Endothelial cell of umbilical vein (primary cell): ENCODE results near the gene DDX56. TPM values are rescaled to one million over a fixed set of nuclear protein-coding genes. Genes with fewer than 3 reads are reported as not detected.

Experiments used
- BruUV-seq: library from RNA; stranded (reverse); fragments of 400-500 nt; replicated peaks from 2 replicates; lab custom pipeline; 2021; lab: Mats Ljungman, UMichigan
- CTCF ChIA-PET: fragments of 300-600, 350-600 bp; sonication (Branson Sonifier 250); formaldehyde crosslinking; loops from one replicate; lab custom pipeline; 2021; ENCODE audit warnings: antibody characterized with exemption, inconsistent platforms; lab: Charles Lee
- POLR2A ChIA-PET: fragments of 300-600, 350-600 bp; sonication (Branson Sonifier 250); formaldehyde crosslinking; loops from one replicate; lab custom pipeline; 2021; ENCODE audit warnings: antibody characterized with exemption, inconsistent platforms; lab: Charles Lee
- DNase-seq: peaks from one replicate; pipeline ENCODE4 v3.0.0-alpha.2; 2011; ENCODE audit warnings: low read depth, low spot score
- FAIRE-seq: peaks from 2 replicates; lab custom pipeline; 2011; peaks lifted over from hg19 to GRCh38; lab: Jason Lieb, UNC
- H2AFZ ChIP-seq: 2 replicates; pipeline ENCODE4 v1.6.0; 2012; ENCODE audit warnings: low read depth, low read length, control low read depth, inconsistent platforms
- H3K27ac ChIP-seq: 2 replicates; pipeline ENCODE4 v1.5.1; 2011; ENCODE audit warnings: low read depth, mild to moderate bottlenecking, control low read depth, low read length, moderate library complexity; ENCODE audit not compliant: insufficient read depth
- H3K27me3 ChIP-seq, 2 experiments: 2 replicates each; pipeline versions ENCODE4 v1.6.0 to v1.6.1; 2011; ENCODE audit warnings: low read length in 2 of 2, mixed read lengths in 1 of 2; ENCODE audit not compliant: control insufficient read depth in 2 of 2, insufficient read depth in 2 of 2
- H3K36me3 ChIP-seq, 2 experiments: 2 replicates in 1 of 2; 3 replicates in 1 of 2; pipeline ENCODE4 v1.5.1; 2011; ENCODE audit warnings: low read length in 2 of 2, mild to moderate bottlenecking in 1 of 2, moderate library complexity in 1 of 2; ENCODE audit not compliant: control insufficient read depth in 2 of 2, insufficient read depth in 2 of 2; ENCODE audit errors: extremely low read depth in 1 of 2
- H3K4me1 ChIP-seq: 3 replicates; pipeline ENCODE4 v1.5.1; 2011; ENCODE audit warnings: mild to moderate bottlenecking, low read length; ENCODE audit not compliant: control insufficient read depth, insufficient read depth; ENCODE audit errors: extremely low read depth
- H3K4me2 ChIP-seq: 2 replicates; pipeline ENCODE4 v1.6.1; 2011; ENCODE audit warnings: low read length, control low read depth, mixed read lengths; ENCODE audit not compliant: insufficient read depth
- H3K4me3 ChIP-seq, 3 experiments: fragments of 200-600 bp in 1 of 3; sonication (generic), shearing (Covaris generic) in 1 of 3; replicated peaks in 1 of 3; 2 replicates each; pipeline ENCODE4 v1.5.1; 2011 to 2016; ENCODE audit warnings: control low read depth in 3 of 3, low read length in 3 of 3, mild to moderate bottlenecking in 2 of 3, inconsistent platforms in 1 of 3, low read depth in 1 of 3, moderate library complexity in 1 of 3; ENCODE audit not compliant: insufficient read depth in 1 of 3
- H3K79me2 ChIP-seq: 2 replicates; pipeline ENCODE4 v1.6.0; 2012; ENCODE audit warnings: low read length, inconsistent platforms; ENCODE audit not compliant: control insufficient read depth, insufficient read depth
- H3K9ac ChIP-seq: replicated peaks from 2 replicates; pipeline ENCODE3; 2011; ENCODE audit warnings: low read length, control low read depth; ENCODE audit not compliant: insufficient read depth; ENCODE audit errors: extremely low read depth
- H3K9me1 ChIP-seq: replicated peaks from 3 replicates; pipeline ENCODE4 v1.6.0; 2011; ENCODE audit warnings: mild to moderate bottlenecking, low read length; ENCODE audit not compliant: control insufficient read depth, insufficient read depth; ENCODE audit errors: extremely low read depth
- H3K9me3 ChIP-seq: replicated peaks from 2 replicates; pipeline ENCODE4 v1.5.1; 2012; ENCODE audit warnings: low read length, inconsistent platforms; ENCODE audit not compliant: control insufficient read depth, insufficient read depth
- H4K20me1 ChIP-seq: replicated peaks from 2 replicates; pipeline ENCODE3; 2011; ENCODE audit warnings: mild to moderate bottlenecking, low read length; ENCODE audit not compliant: control insufficient read depth, insufficient read depth; ENCODE audit errors: extremely low read depth
- CTCF ChIP-seq, 2 donors: IDR thresholded peaks; 1 replicate in 1 of 2; 2 replicates in 1 of 2; pipeline ENCODE4 v1.5.1; 2011; ENCODE audit warnings: low read length in 2 of 2, mild to moderate bottlenecking in 2 of 2, moderate library complexity in 2 of 2, control low read depth in 1 of 2, inconsistent platforms in 1 of 2, low read depth in 1 of 2; ENCODE audit not compliant: insufficient read depth in 1 of 2; ENCODE audit errors: extremely low read depth in 1 of 2
- EZH2 ChIP-seq: IDR thresholded peaks from 2 replicates; pipeline ENCODE4 v1.6.1; 2012; ENCODE audit warnings: borderline replicate concordance, low read depth, mild to moderate bottlenecking, moderate library complexity, low read length, inconsistent platforms; ENCODE audit not compliant: severe bottlenecking
- FOS ChIP-seq: IDR thresholded peaks from 2 replicates; pipeline ENCODE4 v1.6.1; 2011; ENCODE audit warnings: mild to moderate bottlenecking, low read length, moderate library complexity, borderline replicate concordance; ENCODE audit not compliant: insufficient read depth
- GATA2 ChIP-seq: IDR thresholded peaks from 2 replicates; pipeline ENCODE4 v1.7.0; 2011; ENCODE audit warnings: low read depth, mild to moderate bottlenecking, moderate library complexity, mixed read lengths, low read length; ENCODE audit not compliant: insufficient read length, insufficient read depth
- JUN ChIP-seq: IDR thresholded peaks from 2 replicates; pipeline ENCODE4 v1.6.1; 2011; ENCODE audit warnings: borderline replicate concordance, low read depth; ENCODE audit not compliant: insufficient read length, insufficient read depth
- MAX ChIP-seq: IDR thresholded peaks from 2 replicates; pipeline ENCODE4 v1.6.1; 2011; ENCODE audit not compliant: insufficient read depth, insufficient read length
- MYC ChIP-seq: IDR thresholded peaks from one replicate; pipeline ENCODE4 v1.6.1; 2011; ENCODE audit warnings: mild to moderate bottlenecking, low read depth, low read length
- POLR2A ChIP-seq: IDR thresholded peaks from 2 replicates; pipeline ENCODE4 v1.6.1; 2012; ENCODE audit warnings: low read depth, mild to moderate bottlenecking, control low read depth, low read length
- POLR2AphosphoS5 ChIP-seq: IDR thresholded peaks from 2 replicates; pipeline ENCODE4 v1.6.1; 2012; ENCODE audit warnings: low read depth, mild to moderate bottlenecking, control low read depth, low read length, moderate library complexity; ENCODE audit not compliant: insufficient read depth
- dilution Hi-C: fragments of 300-500 bp; cut with MboI; formaldehyde crosslinking; loops from one replicate; pipeline ENCODE4 v1.15.0; 2019; ENCODE audit warnings: low sequenced_read_pairs; ENCODE audit not compliant: extremely low pct_ligation_motif_present
- intact Hi-C: fragments of 100-400 bp; cut with micrococcal nuclease; formaldehyde crosslinking; loops from one replicate; pipeline ENCODE4 v1.10.0; 2022
- polyA plus RNA-seq, 4 experiments: library from polyadenylated mRNA; depleted of rRNA in 3 of 4; stranded (reverse) in 3 of 4; unstranded in 1 of 4; fragments of >200 nt; gene quantifications; 2 replicates each; pipeline versions ENCODE4 v1.2.1 to v1.2.3, GENCODE V29; 2011 to 2012; ENCODE audit warnings: missing spikeins in 1 of 4
- total RNA-seq: library from RNA; stranded (reverse); gene quantifications from 2 replicates; pipeline ENCODE4 v1.2.3, GENCODE V29; 2021

DDX56 gene
- total and polyA plus RNA-seq, 2 donors (not counting 3 experiments of a cell fraction or from before 2014, with no cell fraction given) = 94.7 to 96.6 TPM

GRCh38 chr7:44535348-44536064, 38.2 kb downstream of the DDX56 start:
- no peak overlapping the region for H3K4me2 ChIP-seq
- H3K4me3 ChIP-seq = no peak overlapping the region
- H4K20me1 ChIP-seq = no peaks in the 10 kb centered on the region
- no peaks in the 10 kb centered on the region for H3K27me3 ChIP-seq
- no peak overlapping the region for H3K9ac ChIP-seq
- no peaks in the 10 kb centered on the region for H3K9me1 ChIP-seq
- CTCF ChIA-PET = interaction anchor here (0.7 to 3.6 kb wide), 13 partner anchors 9 to 318 kb away, joined by 3 to 20 read pairs (median 6); no protein-coding TSS in a partner anchor
- no peaks in the 10 kb centered on the region for H3K36me3 ChIP-seq
- POLR2A ChIA-PET = interaction anchor here (0.7 kb wide), 1 partner anchor 152 kb away, joined by 6 read pairs; no protein-coding TSS in a partner anchor
- intact Hi-C loops (no loop called here), dilution Hi-C loops (no loop called here)
- FAIRE-seq (no peak), DNase-seq (no peak)
- H3K9me3 ChIP-seq = no peaks in the 10 kb centered on the region
- H3K4me1 ChIP-seq = no peaks in the 10 kb centered on the region
- TF ChIP-seq POLR2AphosphoS5 = no peak
- TF ChIP-seq POLR2A = no peak
- TF ChIP-seq MYC = no peak
- TF ChIP-seq EZH2 = no peak
- no peak for TF ChIP-seq JUN
- TF ChIP-seq FOS = no peak
- no peak for TF ChIP-seq CTCF (IDR thresholded peaks at IDR 0.05; ENCODE audit: extremely low read depth in 1 of 2, insufficient read depth in 1 of 2, low read depth in 1 of 2, low read length in 2 of 2)
- TF ChIP-seq MAX = no peak
- TF ChIP-seq GATA2 = no peak
- no peak overlapping the region for H3K27ac ChIP-seq
- H2AFZ ChIP-seq = no peak overlapping the region
- BruUV-seq = no TSS peak
- no peaks in the 10 kb centered on the region for H3K79me2 ChIP-seq
